GM10266 (cell line): ENCODE results near the gene CERS6.
"Not testable (repeated sequence)": the region's sequence is repeated elsewhere in the genome, so short reads cannot be mapped to it uniquely, and the experiment has no call there.

Experiments used
- DNase-seq: peaks from one replicate; pipeline ENCODE4 v3.0.0; 2012; ENCODE audit errors: extremely low spot score
- CTCF ChIP-seq: IDR thresholded peaks from 2 replicates; pipeline ENCODE4 v1.5.1; 2012; ENCODE audit warnings: mild to moderate bottlenecking, low read depth; ENCODE audit not compliant: control insufficient read depth, insufficient read depth; ENCODE audit errors: missing control alignments

The CERS6 gene

GRCh38 chr2:168784993-168785392, 328.9 kb downstream of the CERS6 start:
- no peak for DNase-seq
- no peak for TF ChIP-seq CTCF

- no peak for DNase-seq
- TF ChIP-seq CTCF = no peak
Observed at GRCh38 chr2:168787098-168787781, 331.2 kb downstream of the CERS6 start.

GRCh38 chr2:168787782-168788376, 331.8 kb downstream of the CERS6 start:
- TF ChIP-seq CTCF = no peak
- no peak for DNase-seq

- DNase-seq = no peak
- TF ChIP-seq CTCF = no peak
Observed at GRCh38 chr2:168789776-168790175, 333.7 kb downstream of the CERS6 start.

- DNase-seq = no peak
- no peak for TF ChIP-seq CTCF
Observed at GRCh38 chr2:168790226-168790902, 334.3 kb downstream of the CERS6 start.

GRCh38 chr2:168791140-168791539, 335.1 kb downstream of the CERS6 start:
- not testable (repeated sequence) for DNase-seq

GRCh38 chr2:168793596-168793995, 337.5 kb downstream of the CERS6 start:
- DNase-seq = no peak

More at GRCh38 chr2:168793596-168793995, 337.5 kb downstream of the CERS6 start:
- TF ChIP-seq CTCF = no peak
